Uterus (tissue), 2 donors: Measurements from ENCODE around the gene DNAJB12.

Source experiments
- CTCF ChIP-seq, 4 experiments: fragments of 200-600 bp in 2 of 4; fragments of 450-650 bp in 2 of 4; sonication (generic) in 2 of 4; IDR thresholded peaks; one replicate each; pipeline ENCODE4 v1.5.1; 2016 to 2019; ENCODE audit warnings: antibody characterized with exemption in 4 of 4, mild to moderate bottlenecking in 2 of 4, moderate library complexity in 1 of 4
- POLR2A ChIP-seq, 2 donors: fragments of 450-650 bp; IDR thresholded peaks; one replicate each; pipeline ENCODE4 v1.6.1; 2016; ENCODE audit warnings: antibody characterized with exemption in 2 of 2, mild to moderate bottlenecking in 1 of 2, moderate library complexity in 1 of 2

- no peak for TF ChIP-seq CTCF (IDR thresholded peaks at IDR 0.05)
- TF ChIP-seq POLR2A (IDR thresholded peaks at IDR 0.05), result no peak
Observed at GRCh38 chr10:72329290-72330068, 25.2 kb downstream of the DNAJB12 start.
